ENCODE data around the gene NAIF1. TPM values are rescaled to one million over a fixed set of nuclear protein-coding genes. Genes with fewer than 3 reads are reported as not detected.
"Not testable (repeated sequence)": the region's sequence is repeated elsewhere in the genome, so short reads cannot be mapped to it uniquely, and the experiment has no call there.

NAIF1 gene
- total RNA-seq, 2 experiments from 2014 or later, result 13.9 to 14.2 TPM

GRCh38 chr9:128073253-128073886 lies 6.2 kb upstream of the NAIF1 start:
- no peaks in the 10 kb centered on the region for H3K27me3 Mint-ChIP-seq
- peak overlapping the region; percentile 76 for H3K27ac Mint-ChIP-seq
- H3K4me3 Mint-ChIP-seq, result peak overlapping the region; percentile 13
- POLR2A ChIA-PET, result interaction anchor here (0.6 kb wide), 1 partner anchor 220 kb away, joined by 3 read pairs; no protein-coding TSS in a partner anchor
- DNase-seq, result no peak
- H3K36me3 Mint-ChIP-seq (ENCODE audit: low read depth), result peaks cover 36% of the 10 kb centered on the region
- CTCF ChIA-PET, result interaction anchor here (1.0 to 2.7 kb wide), 5 partner anchors 16 to 338 kb away, joined by 3 to 13 read pairs (median 4); partner anchors contain the start of gene TOR2A
- H3K9me3 Mint-ChIP-seq, result no peaks in the 10 kb centered on the region
- peaks cover 62% of the 10 kb centered on the region for H3K4me1 Mint-ChIP-seq

GRCh38 chr9:128072144-128073021 lies 5.3 kb upstream of the NAIF1 start:
- POLR2A ChIA-PET, result interaction anchor here (1.3 kb wide), 1 partner anchor 22 kb away, joined by 3 read pairs; no protein-coding TSS in a partner anchor
- Mint-ChIP-seq H3K4me3 (peak overlapping the region; percentile 73), H3K4me1 (peaks cover 52% of the 10 kb centered on the region)

GRCh38 chr9:128071475-128071874 lies 4.4 kb upstream of the NAIF1 start:
- Mint-ChIP-seq H3K4me3 (peak overlapping the region; percentile 73), H3K27ac (peak overlapping the region; percentile 89)
- not testable (repeated sequence) for H3K27me3 Mint-ChIP-seq

More at GRCh38 chr9:128072144-128073021, 5.3 kb upstream of the NAIF1 start:
- DNase-seq, result peak; percentile 43
- Mint-ChIP-seq H3K27ac (peak overlapping the region; percentile 89), H3K27me3 (no peaks in the 10 kb centered on the region), H3K36me3 (ENCODE audit: low read depth) (peaks cover 31% of the 10 kb centered on the region), H3K9me3 (no peaks in the 10 kb centered on the region)
- CTCF ChIA-PET, result interaction anchor here (0.6 to 2.7 kb wide), 12 partner anchors 15 to 661 kb away, joined by 3 to 13 read pairs (median 4); partner anchors contain the start of gene TOR2A

GRCh38 chr9:128070874-128071273 lies 3.8 kb upstream of the NAIF1 start:
- H3K36me3 Mint-ChIP-seq (ENCODE audit: low read depth), result peaks cover 29% of the 10 kb centered on the region
- H3K4me1 Mint-ChIP-seq, result peaks cover 49% of the 10 kb centered on the region
- ChIA-PET POLR2A (no interaction called here), CTCF (interaction anchor here (2.7 kb wide), 1 partner anchor 47 kb away, joined by 13 read pairs; no protein-coding TSS in a partner anchor)
- no peaks in the 10 kb centered on the region for H3K9me3 Mint-ChIP-seq
- DNase-seq, result no peak
- peak overlapping the region; percentile 72 for H3K27ac Mint-ChIP-seq
- H3K27me3 Mint-ChIP-seq, result no peaks in the 10 kb centered on the region
- H3K4me3 Mint-ChIP-seq, result peak overlapping the region; percentile 97

More at GRCh38 chr9:128071475-128071874, 4.4 kb upstream of the NAIF1 start:
- Mint-ChIP-seq H3K36me3 (ENCODE audit: low read depth) (peaks cover 27% of the 10 kb centered on the region), H3K4me1 (peaks cover 45% of the 10 kb centered on the region)
- DNase-seq, H3K9me3 Mint-ChIP-seq: not testable (repeated sequence)
- POLR2A ChIA-PET, result interaction anchor here (1.3 kb wide), 1 partner anchor 23 kb away, joined by 3 read pairs; no protein-coding TSS in a partner anchor
- CTCF ChIA-PET, result interaction anchor here (0.6 to 2.7 kb wide), 5 partner anchors 36 to 662 kb away, joined by 3 to 13 read pairs (median 3); no protein-coding TSS in a partner anchor

- Mint-ChIP-seq H3K27ac (peak overlapping the region; percentile 88), H3K4me1 (peaks cover 61% of the 10 kb centered on the region), H3K4me3 (peak overlapping the region; percentile 97), H3K36me3 (ENCODE audit: low read depth) (peaks cover 35% of the 10 kb centered on the region), H3K27me3 (no peaks in the 10 kb centered on the region), H3K9me3 (no peaks in the 10 kb centered on the region)
- no peak for DNase-seq
- POLR2A ChIA-PET, result interaction anchor here (0.5 kb wide), 1 partner anchor 616 kb away, joined by 3 read pairs; no protein-coding TSS in a partner anchor
- CTCF ChIA-PET, result interaction anchor here (0.6 to 2.1 kb wide), 5 partner anchors 13 to 88 kb away, joined by 3 to 6 read pairs (median 3); partner anchors contain the start of gene EEIG1
These were observed 1.5 kb upstream of the NAIF1 start for GRCh38 chr9:128068386-128069205.

- Mint-ChIP-seq H3K4me3 (peak within 1 kb of the TSS; percentile 97), H3K4me1 (peaks cover 61% of the 10 kb centered on the region), H3K9me3 (no peaks in the 10 kb centered on the region), H3K36me3 (ENCODE audit: low read depth) (peaks cover 40% of the 10 kb centered on the region), H3K27ac (peak within 1 kb of the TSS; percentile 88), H3K27me3 (no peaks in the 10 kb centered on the region)
- CTCF ChIA-PET, result interaction anchor here (0.6 to 2.6 kb wide), 13 partner anchors 11 to 124 kb away, joined by 3 to 7 read pairs (median 3); partner anchors contain the start of gene EEIG1
- POLR2A ChIA-PET, result interaction anchor here (0.9 to 1.3 kb wide), 2 partner anchors 26 to 129 kb away, joined by 3 to 4 read pairs; no protein-coding TSS in a partner anchor
- peak; percentile 100 for DNase-seq
These were observed 695 bp upstream of the NAIF1 start, which contains the start of gene SLC25A25 for GRCh38 chr9:128067645-128068385. SLC25A25 (plus strand) TSS chr9:128068232; CDS start chr9:128068320, 88 bp downstream.

- ChIA-PET POLR2A (no interaction called here), CTCF (interaction anchor here (0.6 to 2.6 kb wide), 9 partner anchors 9 to 347 kb away, joined by 3 to 7 read pairs (median 3); no protein-coding TSS in a partner anchor)
- Mint-ChIP-seq H3K27me3 (no peaks in the 10 kb centered on the region), H3K4me1 (peaks cover 63% of the 10 kb centered on the region), H3K9me3 (no peaks in the 10 kb centered on the region), H3K4me3 (no peak overlapping the region), H3K36me3 (ENCODE audit: low read depth) (peaks cover 43% of the 10 kb centered on the region), H3K27ac (peak overlapping the region; percentile 78)
- no peak for DNase-seq
These were observed 1.0 kb downstream of the NAIF1 start for GRCh38 chr9:128065907-128066712.

GRCh38 chr9:128062846-128063831 lies 4.0 kb downstream of the NAIF1 start:
- Mint-ChIP-seq H3K4me1 (peaks cover 52% of the 10 kb centered on the region), H3K27ac (peak overlapping the region; percentile 60), H3K36me3 (ENCODE audit: low read depth) (peaks cover 34% of the 10 kb centered on the region), H3K9me3 (no peaks in the 10 kb centered on the region), H3K27me3 (no peaks in the 10 kb centered on the region), H3K4me3 (no peak overlapping the region)
- POLR2A ChIA-PET, result no interaction called here
- CTCF ChIA-PET, result interaction anchor here (0.6 to 1.3 kb wide), 3 partner anchors 28 to 75 kb away, joined by 3 to 4 read pairs (median 3); no protein-coding TSS in a partner anchor
- DNase-seq, result no peak

GRCh38 chr9:128062279-128062678 lies 4.8 kb downstream of the NAIF1 start:
- ChIA-PET CTCF (interaction anchor here (1.2 to 1.3 kb wide), 2 partner anchors 36 to 56 kb away, joined by 3 read pairs; no protein-coding TSS in a partner anchor), POLR2A (no interaction called here)
- Mint-ChIP-seq H3K9me3 (no peaks in the 10 kb centered on the region), H3K4me1 (peaks cover 52% of the 10 kb centered on the region), H3K27me3 (no peaks in the 10 kb centered on the region), H3K27ac (peak overlapping the region; percentile 81), H3K4me3 (no peak overlapping the region), H3K36me3 (ENCODE audit: low read depth) (peaks cover 34% of the 10 kb centered on the region)
- no peak for DNase-seq

Measured in activated CD4-positive, alpha-beta T cell treated with anti-CD3 and anti-CD28 coated beads, Interleukin-2, amount 10 ng/mL, durations not matched to agents 7 days and 5 days (primary cell).